Endothelial cell of umbilical vein (primary cell): ENCODE measurements around the gene VEPH1. TPM values are rescaled to one million over a fixed set of nuclear protein-coding genes. Genes with fewer than 3 reads are reported as not detected.

Source experiments
- BruUV-seq: library from RNA; stranded (reverse); fragments of 400-500 nt; replicated peaks from 2 replicates; lab custom pipeline; 2021; lab: Mats Ljungman, UMichigan
- CTCF ChIA-PET: fragments of 300-600, 350-600 bp; sonication (Branson Sonifier 250); formaldehyde crosslinking; loops from one replicate; lab custom pipeline; 2021; ENCODE audit warnings: antibody characterized with exemption, inconsistent platforms; lab: Charles Lee
- POLR2A ChIA-PET: fragments of 300-600, 350-600 bp; sonication (Branson Sonifier 250); formaldehyde crosslinking; loops from one replicate; lab custom pipeline; 2021; ENCODE audit warnings: antibody characterized with exemption, inconsistent platforms; lab: Charles Lee
- DNase-seq: peaks from one replicate; pipeline ENCODE4 v3.0.0-alpha.2; 2011; ENCODE audit warnings: low read depth, low spot score
- FAIRE-seq: peaks from 2 replicates; lab custom pipeline; 2011; peaks lifted over from hg19 to GRCh38; lab: Jason Lieb, UNC
- H2AFZ ChIP-seq: 2 replicates; pipeline ENCODE4 v1.6.0; 2012; ENCODE audit warnings: low read depth, low read length, control low read depth, inconsistent platforms
- H3K27ac ChIP-seq: 2 replicates; pipeline ENCODE4 v1.5.1; 2011; ENCODE audit warnings: low read depth, mild to moderate bottlenecking, control low read depth, low read length, moderate library complexity; ENCODE audit not compliant: insufficient read depth
- H3K27me3 ChIP-seq, 2 experiments: 2 replicates each; pipeline versions ENCODE4 v1.6.0 to v1.6.1; 2011; ENCODE audit warnings: low read length in 2 of 2, mixed read lengths in 1 of 2; ENCODE audit not compliant: control insufficient read depth in 2 of 2, insufficient read depth in 2 of 2
- H3K36me3 ChIP-seq, 2 experiments: 2 replicates in 1 of 2; 3 replicates in 1 of 2; pipeline ENCODE4 v1.5.1; 2011; ENCODE audit warnings: low read length in 2 of 2, mild to moderate bottlenecking in 1 of 2, moderate library complexity in 1 of 2; ENCODE audit not compliant: control insufficient read depth in 2 of 2, insufficient read depth in 2 of 2; ENCODE audit errors: extremely low read depth in 1 of 2
- H3K4me1 ChIP-seq: 3 replicates; pipeline ENCODE4 v1.5.1; 2011; ENCODE audit warnings: mild to moderate bottlenecking, low read length; ENCODE audit not compliant: control insufficient read depth, insufficient read depth; ENCODE audit errors: extremely low read depth
- H3K4me2 ChIP-seq: 2 replicates; pipeline ENCODE4 v1.6.1; 2011; ENCODE audit warnings: low read length, control low read depth, mixed read lengths; ENCODE audit not compliant: insufficient read depth
- H3K4me3 ChIP-seq, 3 experiments: fragments of 200-600 bp in 1 of 3; sonication (generic), shearing (Covaris generic) in 1 of 3; replicated peaks in 1 of 3; 2 replicates each; pipeline ENCODE4 v1.5.1; 2011 to 2016; ENCODE audit warnings: control low read depth in 3 of 3, low read length in 3 of 3, mild to moderate bottlenecking in 2 of 3, inconsistent platforms in 1 of 3, low read depth in 1 of 3, moderate library complexity in 1 of 3; ENCODE audit not compliant: insufficient read depth in 1 of 3
- H3K79me2 ChIP-seq: 2 replicates; pipeline ENCODE4 v1.6.0; 2012; ENCODE audit warnings: low read length, inconsistent platforms; ENCODE audit not compliant: control insufficient read depth, insufficient read depth
- H3K9ac ChIP-seq: replicated peaks from 2 replicates; pipeline ENCODE3; 2011; ENCODE audit warnings: low read length, control low read depth; ENCODE audit not compliant: insufficient read depth; ENCODE audit errors: extremely low read depth
- H3K9me1 ChIP-seq: replicated peaks from 3 replicates; pipeline ENCODE4 v1.6.0; 2011; ENCODE audit warnings: mild to moderate bottlenecking, low read length; ENCODE audit not compliant: control insufficient read depth, insufficient read depth; ENCODE audit errors: extremely low read depth
- H3K9me3 ChIP-seq: replicated peaks from 2 replicates; pipeline ENCODE4 v1.5.1; 2012; ENCODE audit warnings: low read length, inconsistent platforms; ENCODE audit not compliant: control insufficient read depth, insufficient read depth
- H4K20me1 ChIP-seq: replicated peaks from 2 replicates; pipeline ENCODE3; 2011; ENCODE audit warnings: mild to moderate bottlenecking, low read length; ENCODE audit not compliant: control insufficient read depth, insufficient read depth; ENCODE audit errors: extremely low read depth
- EZH2 ChIP-seq: IDR thresholded peaks from 2 replicates; pipeline ENCODE4 v1.6.1; 2012; ENCODE audit warnings: borderline replicate concordance, low read depth, mild to moderate bottlenecking, moderate library complexity, low read length, inconsistent platforms; ENCODE audit not compliant: severe bottlenecking
- FOS ChIP-seq: IDR thresholded peaks from 2 replicates; pipeline ENCODE4 v1.6.1; 2011; ENCODE audit warnings: mild to moderate bottlenecking, low read length, moderate library complexity, borderline replicate concordance; ENCODE audit not compliant: insufficient read depth
- GATA2 ChIP-seq: IDR thresholded peaks from 2 replicates; pipeline ENCODE4 v1.7.0; 2011; ENCODE audit warnings: low read depth, mild to moderate bottlenecking, moderate library complexity, mixed read lengths, low read length; ENCODE audit not compliant: insufficient read length, insufficient read depth
- JUN ChIP-seq: IDR thresholded peaks from 2 replicates; pipeline ENCODE4 v1.6.1; 2011; ENCODE audit warnings: borderline replicate concordance, low read depth; ENCODE audit not compliant: insufficient read length, insufficient read depth
- MYC ChIP-seq: IDR thresholded peaks from one replicate; pipeline ENCODE4 v1.6.1; 2011; ENCODE audit warnings: mild to moderate bottlenecking, low read depth, low read length
- POLR2A ChIP-seq: IDR thresholded peaks from 2 replicates; pipeline ENCODE4 v1.6.1; 2012; ENCODE audit warnings: low read depth, mild to moderate bottlenecking, control low read depth, low read length
- POLR2AphosphoS5 ChIP-seq: IDR thresholded peaks from 2 replicates; pipeline ENCODE4 v1.6.1; 2012; ENCODE audit warnings: low read depth, mild to moderate bottlenecking, control low read depth, low read length, moderate library complexity; ENCODE audit not compliant: insufficient read depth
- dilution Hi-C: fragments of 300-500 bp; cut with MboI; formaldehyde crosslinking; loops from one replicate; pipeline ENCODE4 v1.15.0; 2019; ENCODE audit warnings: low sequenced_read_pairs; ENCODE audit not compliant: extremely low pct_ligation_motif_present
- intact Hi-C: fragments of 100-400 bp; cut with micrococcal nuclease; formaldehyde crosslinking; loops from one replicate; pipeline ENCODE4 v1.10.0; 2022
- polyA plus RNA-seq, 4 experiments: library from polyadenylated mRNA; depleted of rRNA in 3 of 4; stranded (reverse) in 3 of 4; unstranded in 1 of 4; fragments of >200 nt; gene quantifications; 2 replicates each; pipeline versions ENCODE4 v1.2.1 to v1.2.3, GENCODE V29; 2011 to 2012; ENCODE audit warnings: missing spikeins in 1 of 4
- total RNA-seq: library from RNA; stranded (reverse); gene quantifications from 2 replicates; pipeline ENCODE4 v1.2.3, GENCODE V29; 2021
- TF ChIP-seq, protein P1 (sequence below): IDR thresholded peaks from 2 replicates; pipeline ENCODE4 v1.6.1; 2011; ENCODE audit not compliant: insufficient read depth, insufficient read length
- TF ChIP-seq, protein P2 (sequence below), 2 donors: IDR thresholded peaks; 1 replicate in 1 of 2; 2 replicates in 1 of 2; pipeline ENCODE4 v1.5.1; 2011; ENCODE audit warnings: low read length in 2 of 2, mild to moderate bottlenecking in 2 of 2, moderate library complexity in 2 of 2, control low read depth in 1 of 2, inconsistent platforms in 1 of 2, low read depth in 1 of 2; ENCODE audit not compliant: insufficient read depth in 1 of 2; ENCODE audit errors: extremely low read depth in 1 of 2

The VEPH1 gene
- total and polyA plus RNA-seq, 2 donors (not counting 3 experiments of a cell fraction or from before 2014, with no cell fraction given) = 42.9 to 136 TPM

DNA sequence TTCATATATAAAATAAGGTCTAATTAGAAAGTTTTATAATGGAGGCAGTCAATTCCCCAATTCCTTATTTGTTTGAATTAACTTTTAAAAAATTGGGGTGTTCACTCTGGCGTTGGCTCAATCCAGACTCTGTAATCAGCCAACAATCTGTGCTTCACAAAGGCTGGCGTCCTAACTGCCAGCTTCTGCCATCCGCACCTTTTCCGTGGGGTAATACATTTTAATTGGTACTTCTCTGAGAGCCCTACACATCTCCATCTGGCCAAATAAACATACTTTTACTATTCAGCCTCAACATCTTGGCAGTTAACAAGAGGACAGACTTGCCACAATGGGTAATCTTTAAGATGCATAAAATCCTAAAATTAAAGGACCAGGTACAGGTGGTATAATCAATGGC lies 218.1 kb downstream of the VEPH1 start:
- H2AFZ ChIP-seq = no peak overlapping the region
- no peak for DNase-seq
- no peak overlapping the region for H3K4me2 ChIP-seq
- H4K20me1 ChIP-seq = no peaks in the 10 kb centered on the region
- FAIRE-seq = no peak
- no peak overlapping the region for H3K9ac ChIP-seq
- no peaks in the 10 kb centered on the region for H3K9me3 ChIP-seq
- dilution Hi-C loops = no loop called here
- no peak for TF ChIP-seq EZH2
- H3K27ac ChIP-seq = peak overlapping the region; percentile 45
- H3K4me3 ChIP-seq = no peak overlapping the region
- peaks cover 64% of the 10 kb centered on the region for H3K4me1 ChIP-seq
- H3K36me3 ChIP-seq = no peaks in the 10 kb centered on the region
- intact Hi-C loops = no loop called here
- no peaks in the 10 kb centered on the region for H3K79me2 ChIP-seq
- ChIA-PET POLR2A (interaction anchor here (1.4 kb wide), 1 partner anchor 75 kb away, joined by 3 read pairs; no protein-coding TSS in a partner anchor), CTCF (interaction anchor here (0.9 kb wide), 1 partner anchor 9 kb away, joined by 3 read pairs; no protein-coding TSS in a partner anchor)
- H3K27me3 ChIP-seq = no peaks in the 10 kb centered on the region
- no TSS peak for BruUV-seq
- no peaks in the 10 kb centered on the region for H3K9me1 ChIP-seq

DNA sequence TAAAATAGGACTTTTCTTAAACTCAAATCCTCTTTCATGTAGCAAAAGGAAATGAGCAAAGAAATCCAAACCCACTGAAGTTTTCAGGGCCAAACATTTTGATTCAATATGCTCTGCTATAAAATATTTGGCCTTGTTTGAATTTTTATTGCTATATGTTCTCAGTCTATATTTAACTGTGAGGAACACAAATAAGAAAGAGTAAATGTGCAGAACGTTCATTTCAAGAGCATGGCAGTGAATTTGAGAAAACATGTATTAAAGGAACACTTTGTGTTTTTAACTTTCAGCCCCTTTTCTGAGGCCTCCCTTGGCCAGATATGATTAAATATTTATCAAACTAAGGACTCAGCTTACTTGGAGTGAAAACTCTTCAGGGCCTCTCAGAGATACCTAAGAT lies 218.5 kb downstream of the VEPH1 start:
- Histone ChIP-seq H3K36me3 (no peaks in the 10 kb centered on the region), H3K79me2 (no peaks in the 10 kb centered on the region), H3K9ac (no peak overlapping the region), H4K20me1 (no peaks in the 10 kb centered on the region), H3K4me3 (no peak overlapping the region), H3K4me1 (peaks cover 64% of the 10 kb centered on the region), H3K4me2 (no peak overlapping the region), H3K27ac (peak overlapping the region; percentile 74), H2AFZ (no peak overlapping the region), H3K9me3 (no peaks in the 10 kb centered on the region), H3K27me3 (no peaks in the 10 kb centered on the region), H3K9me1 (no peaks in the 10 kb centered on the region)
- FAIRE-seq (no peak), DNase-seq (no peak)
- dilution Hi-C loops = no loop called here
- ChIA-PET POLR2A (interaction anchor here (1.4 kb wide), 1 partner anchor 76 kb away, joined by 3 read pairs; no protein-coding TSS in a partner anchor), CTCF (interaction anchor here (0.9 kb wide), 1 partner anchor 9 kb away, joined by 3 read pairs; no protein-coding TSS in a partner anchor)
- TF ChIP-seq FOS (no peak), EZH2 (no peak), MYC (no peak), POLR2AphosphoS5 (no peak), JUN (no peak), GATA2 (no peak), POLR2A (no peak)
- TF ChIP-seq, protein P1, sequence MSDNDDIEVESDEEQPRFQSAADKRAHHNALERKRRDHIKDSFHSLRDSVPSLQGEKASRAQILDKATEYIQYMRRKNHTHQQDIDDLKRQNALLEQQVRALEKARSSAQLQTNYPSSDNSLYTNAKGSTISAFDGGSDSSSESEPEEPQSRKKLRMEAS = no peak
- TF ChIP-seq, protein P2, sequence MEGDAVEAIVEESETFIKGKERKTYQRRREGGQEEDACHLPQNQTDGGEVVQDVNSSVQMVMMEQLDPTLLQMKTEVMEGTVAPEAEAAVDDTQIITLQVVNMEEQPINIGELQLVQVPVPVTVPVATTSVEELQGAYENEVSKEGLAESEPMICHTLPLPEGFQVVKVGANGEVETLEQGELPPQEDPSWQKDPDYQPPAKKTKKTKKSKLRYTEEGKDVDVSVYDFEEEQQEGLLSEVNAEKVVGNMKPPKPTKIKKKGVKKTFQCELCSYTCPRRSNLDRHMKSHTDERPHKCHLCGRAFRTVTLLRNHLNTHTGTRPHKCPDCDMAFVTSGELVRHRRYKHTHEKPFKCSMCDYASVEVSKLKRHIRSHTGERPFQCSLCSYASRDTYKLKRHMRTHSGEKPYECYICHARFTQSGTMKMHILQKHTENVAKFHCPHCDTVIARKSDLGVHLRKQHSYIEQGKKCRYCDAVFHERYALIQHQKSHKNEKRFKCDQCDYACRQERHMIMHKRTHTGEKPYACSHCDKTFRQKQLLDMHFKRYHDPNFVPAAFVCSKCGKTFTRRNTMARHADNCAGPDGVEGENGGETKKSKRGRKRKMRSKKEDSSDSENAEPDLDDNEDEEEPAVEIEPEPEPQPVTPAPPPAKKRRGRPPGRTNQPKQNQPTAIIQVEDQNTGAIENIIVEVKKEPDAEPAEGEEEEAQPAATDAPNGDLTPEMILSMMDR (IDR thresholded peaks at IDR 0.05; ENCODE audit: extremely low read depth in 1 of 2, insufficient read depth in 1 of 2, low read depth in 1 of 2, low read length in 2 of 2) = no peak
- BruUV-seq = no TSS peak
- intact Hi-C loops = loop anchor here (5.0 kb wide), 1 partner anchor 248 kb away; no protein-coding TSS in a partner anchor
